ENCODE data around the gene ABCC9.

ABCC9 gene

DNA sequence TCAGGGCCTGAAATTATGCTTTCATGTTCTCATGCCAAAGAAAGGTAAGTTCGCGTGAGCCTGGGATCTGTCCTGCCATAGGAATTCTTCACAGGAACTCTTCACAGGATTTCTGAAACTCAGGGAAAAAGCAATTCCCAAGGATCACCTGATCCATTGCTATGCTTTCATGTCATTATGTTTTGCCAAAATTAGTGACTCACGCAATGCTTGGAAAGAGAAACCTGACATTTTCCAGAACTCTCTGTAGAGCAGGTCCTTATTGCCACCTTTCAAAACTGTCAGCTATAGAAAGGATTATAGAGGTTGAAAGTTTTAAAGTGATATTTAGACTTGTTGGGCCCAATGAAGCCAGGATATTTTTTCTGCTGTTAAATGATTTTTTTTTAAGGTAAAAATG lies 160.4 kb downstream of the ABCC9 start:
- no peaks in the 10 kb centered on the region for H3K9me3 ChIP-seq
- H3K27ac ChIP-seq = no peak overlapping the region
- no peaks in the 10 kb centered on the region for H3K4me1 ChIP-seq (ENCODE audit: control insufficient read depth in 1 of 2, insufficient read depth in 1 of 2, low read depth in 1 of 2, low read length in 1 of 2)
- no peaks in the 10 kb centered on the region for H3K36me3 ChIP-seq
- H3K27me3 ChIP-seq = peaks cover 26% of the 10 kb centered on the region
- TF ChIP-seq, protein P1, sequence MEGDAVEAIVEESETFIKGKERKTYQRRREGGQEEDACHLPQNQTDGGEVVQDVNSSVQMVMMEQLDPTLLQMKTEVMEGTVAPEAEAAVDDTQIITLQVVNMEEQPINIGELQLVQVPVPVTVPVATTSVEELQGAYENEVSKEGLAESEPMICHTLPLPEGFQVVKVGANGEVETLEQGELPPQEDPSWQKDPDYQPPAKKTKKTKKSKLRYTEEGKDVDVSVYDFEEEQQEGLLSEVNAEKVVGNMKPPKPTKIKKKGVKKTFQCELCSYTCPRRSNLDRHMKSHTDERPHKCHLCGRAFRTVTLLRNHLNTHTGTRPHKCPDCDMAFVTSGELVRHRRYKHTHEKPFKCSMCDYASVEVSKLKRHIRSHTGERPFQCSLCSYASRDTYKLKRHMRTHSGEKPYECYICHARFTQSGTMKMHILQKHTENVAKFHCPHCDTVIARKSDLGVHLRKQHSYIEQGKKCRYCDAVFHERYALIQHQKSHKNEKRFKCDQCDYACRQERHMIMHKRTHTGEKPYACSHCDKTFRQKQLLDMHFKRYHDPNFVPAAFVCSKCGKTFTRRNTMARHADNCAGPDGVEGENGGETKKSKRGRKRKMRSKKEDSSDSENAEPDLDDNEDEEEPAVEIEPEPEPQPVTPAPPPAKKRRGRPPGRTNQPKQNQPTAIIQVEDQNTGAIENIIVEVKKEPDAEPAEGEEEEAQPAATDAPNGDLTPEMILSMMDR (IDR thresholded peaks at IDR 0.05) = no peak
- no peak overlapping the region for H3K4me3 ChIP-seq (ENCODE audit: low read depth in 1 of 2, low read length in 1 of 2)

DNA sequence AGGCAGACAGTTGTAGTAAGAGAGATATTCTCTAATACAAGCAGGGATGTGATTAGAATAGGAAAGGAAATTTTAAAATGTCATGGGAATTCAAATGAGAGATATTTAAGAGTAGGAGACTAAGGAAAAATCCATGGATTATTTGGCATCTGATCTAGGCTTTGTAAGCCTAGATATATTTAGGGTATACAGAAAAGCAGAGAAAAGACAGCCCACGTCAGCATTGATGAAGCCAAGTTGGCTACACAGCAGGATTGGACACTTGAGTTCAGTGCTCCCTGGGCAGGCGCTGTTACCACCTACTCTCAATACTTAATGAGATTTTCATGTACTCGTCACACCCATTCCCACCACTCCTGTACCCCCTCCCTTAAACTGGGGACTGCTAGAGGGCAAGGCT lies 165.1 kb downstream of the ABCC9 start:
- Histone ChIP-seq H3K27me3 (peaks cover 72% of the 10 kb centered on the region), H3K9me3 (no peaks in the 10 kb centered on the region), H3K27ac (no peak overlapping the region), H3K36me3 (no peaks in the 10 kb centered on the region), H3K4me3 (ENCODE audit: low read depth in 1 of 2, low read length in 1 of 2) (no peak overlapping the region), H3K4me1 (ENCODE audit: control insufficient read depth in 1 of 2, insufficient read depth in 1 of 2, low read depth in 1 of 2, low read length in 1 of 2) (no peaks in the 10 kb centered on the region)
- TF ChIP-seq, protein P1 (IDR thresholded peaks at IDR 0.05) = no peak

DNA sequence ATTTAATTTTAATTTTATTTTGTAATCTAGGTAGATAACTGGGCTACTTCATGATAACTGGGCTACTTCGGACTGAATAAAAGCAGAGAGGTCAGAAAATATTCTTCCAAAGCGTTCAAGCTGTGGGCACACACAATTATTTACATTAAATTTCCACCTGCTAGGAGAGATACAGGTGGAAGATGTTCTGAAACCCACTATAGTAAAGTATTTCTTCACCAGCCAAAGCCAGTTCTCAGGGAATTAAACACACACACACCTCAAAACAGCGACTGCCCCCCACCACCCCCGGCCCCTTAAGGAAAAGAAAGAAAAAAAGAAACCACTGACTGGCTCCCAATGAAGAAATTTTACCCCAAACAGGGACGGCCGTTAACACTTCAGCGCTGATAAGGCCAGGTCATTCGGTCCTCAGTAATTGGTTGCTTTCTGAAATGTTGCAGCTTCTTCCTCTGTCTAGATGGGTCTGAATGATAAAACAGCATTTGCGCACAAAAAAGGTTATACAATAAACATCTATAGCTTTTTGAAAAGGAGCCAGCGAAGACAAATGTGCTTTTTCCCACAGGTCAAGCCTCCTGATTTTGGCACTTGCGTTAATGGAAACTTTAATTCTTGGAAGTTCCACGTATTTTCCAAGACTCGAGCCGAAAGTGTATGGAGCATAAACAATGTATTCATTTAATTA lies 165.9 kb downstream of the ABCC9 start:
- TF ChIP-seq, protein P1 (IDR thresholded peaks at IDR 0.05) = no peak
- Histone ChIP-seq H3K27ac (no peak overlapping the region), H3K36me3 (no peaks in the 10 kb centered on the region), H3K27me3 (peaks cover 74% of the 10 kb centered on the region), H3K4me1 (ENCODE audit: control insufficient read depth in 1 of 2, insufficient read depth in 1 of 2, low read depth in 1 of 2, low read length in 1 of 2) (no peaks in the 10 kb centered on the region), H3K9me3 (no peaks in the 10 kb centered on the region), H3K4me3 (ENCODE audit: low read depth in 1 of 2, low read length in 1 of 2) (no peak overlapping the region)

DNA sequence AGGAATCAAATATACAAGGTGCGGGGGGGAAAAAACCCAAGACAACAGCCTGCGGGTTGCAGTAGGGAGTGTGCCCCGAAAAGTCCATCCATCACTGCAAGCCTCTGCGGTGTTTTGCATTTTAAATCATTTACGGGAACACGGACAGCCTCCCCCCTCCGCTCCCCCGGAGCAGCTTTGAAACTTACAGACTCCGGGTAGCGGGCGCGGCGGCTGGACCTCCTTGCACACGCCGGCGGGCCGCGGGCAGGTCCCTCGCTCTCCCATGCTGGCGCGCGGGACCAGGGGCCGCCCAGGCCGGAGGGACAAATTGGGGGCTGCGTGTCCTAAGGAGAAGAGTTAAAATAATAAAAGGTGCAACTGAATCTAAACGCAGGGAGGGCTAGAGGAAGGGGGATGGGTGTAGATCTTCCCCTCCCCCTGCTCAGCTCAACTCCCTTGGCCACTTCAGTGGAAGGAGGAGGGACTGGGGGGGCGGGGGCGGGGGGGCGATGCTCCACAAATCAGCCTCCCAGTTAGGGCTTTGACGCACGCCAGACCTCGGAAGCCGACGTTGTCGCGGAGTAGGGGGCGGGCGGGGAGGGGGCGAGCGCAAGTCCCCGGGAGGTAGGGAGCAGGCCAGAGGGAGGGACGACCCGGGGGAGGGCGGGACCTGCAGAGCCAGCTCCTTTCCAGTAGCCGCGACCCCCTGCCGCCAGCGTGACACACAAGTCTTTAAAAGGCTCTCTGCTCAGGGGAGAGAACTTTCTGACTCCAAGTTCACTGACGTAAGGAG lies 166.7 kb downstream of the ABCC9 start, which contains the start of gene KCNJ8:
Gene KCNJ8, minus strand, starts transcription at position 349 of the 775 bp plus-strand sequence. CDS start 1,090 bp downstream, outside the sequence.
- TF ChIP-seq, protein P1 (IDR thresholded peaks at IDR 0.05) = no peak
- H3K27me3 ChIP-seq = peaks cover 74% of the 10 kb centered on the region
- no peak within 1 kb of the TSS for H3K27ac ChIP-seq
- H3K36me3 ChIP-seq = no peaks in the 10 kb centered on the region
- H3K4me3 ChIP-seq (ENCODE audit: low read depth in 1 of 2, low read length in 1 of 2) = no peak within 1 kb of the TSS
- H3K9me3 ChIP-seq = no peaks in the 10 kb centered on the region
- H3K4me1 ChIP-seq (ENCODE audit: control insufficient read depth in 1 of 2, insufficient read depth in 1 of 2, low read depth in 1 of 2, low read length in 1 of 2) = no peaks in the 10 kb centered on the region

DNA sequence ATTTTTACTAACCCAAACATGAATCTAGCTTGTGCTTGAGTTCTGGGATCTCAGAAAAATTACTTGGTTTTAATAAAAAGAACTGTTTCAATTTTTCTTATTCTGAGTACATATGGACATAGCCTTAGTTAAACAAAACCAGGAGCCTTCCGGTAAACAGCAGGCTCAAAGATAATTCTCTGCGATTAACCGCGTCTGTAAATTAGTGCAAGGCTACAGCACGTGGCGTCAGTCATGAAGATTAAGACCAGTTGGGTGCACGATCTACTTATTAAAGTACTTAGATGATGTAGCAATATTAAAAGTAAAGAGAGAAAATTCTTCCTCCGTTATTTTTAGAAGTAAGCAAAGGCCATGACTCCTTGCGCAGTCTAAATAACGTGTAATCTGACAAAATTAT lies 167.4 kb downstream of the ABCC9 start:
- H3K9me3 ChIP-seq = no peaks in the 10 kb centered on the region
- TF ChIP-seq, protein P1 (IDR thresholded peaks at IDR 0.05) = no peak
- no peak overlapping the region for H3K27ac ChIP-seq
- H3K4me3 ChIP-seq (ENCODE audit: low read depth in 1 of 2, low read length in 1 of 2) = no peak overlapping the region
- H3K4me1 ChIP-seq (ENCODE audit: control insufficient read depth in 1 of 2, insufficient read depth in 1 of 2, low read depth in 1 of 2, low read length in 1 of 2) = no peaks in the 10 kb centered on the region
- peaks cover 74% of the 10 kb centered on the region for H3K27me3 ChIP-seq
- no peaks in the 10 kb centered on the region for H3K36me3 ChIP-seq

Measured in neutrophil (primary cell).